ENCODE data around the gene ZNF223.

Gene ZNF223

DNA sequence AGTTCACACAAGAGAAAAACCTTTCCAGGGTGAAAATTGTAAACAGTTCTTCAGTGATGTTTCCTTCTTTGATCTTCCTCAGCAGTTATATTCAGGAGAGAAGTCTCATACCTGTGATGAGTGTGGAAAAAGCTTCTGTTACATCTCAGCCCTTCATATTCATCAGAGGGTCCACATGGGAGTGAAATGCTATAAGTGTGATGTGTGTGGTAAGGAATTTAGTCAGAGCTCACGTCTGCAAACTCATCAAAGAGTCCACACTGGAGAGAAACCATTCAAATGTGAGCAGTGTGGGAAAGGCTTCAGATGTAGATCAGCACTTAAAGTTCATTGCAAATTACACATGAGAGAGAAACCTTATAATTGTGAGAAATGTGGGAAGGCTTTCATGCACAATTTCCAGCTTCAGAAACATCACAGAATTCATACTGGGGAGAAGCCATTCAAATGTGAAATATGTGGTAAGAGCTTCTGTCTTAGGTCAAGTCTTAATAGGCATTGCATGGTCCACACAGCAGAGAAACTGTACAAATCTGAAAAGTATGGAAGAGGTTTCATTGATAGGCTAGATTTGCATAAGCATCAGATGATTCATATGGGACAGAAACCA is 19.7 kb upstream of the ZNF223 start:
- peaks cover 8% of the 10 kb centered on the region for H3K4me1 Mint-ChIP-seq
- ATAC-seq (replicated peaks; ENCODE audit: extremely low read depth, poor library complexity, severe bottlenecking) (no peak), DNase-seq (ENCODE audit: low spot score in 2 of 2) (no peak)
- H3K36me3 Mint-ChIP-seq (ENCODE audit: insufficient read depth), result peaks cover 20% of the 10 kb centered on the region
- no peak overlapping the region for H3K4me3 Mint-ChIP-seq
- no peak overlapping the region for H3K27ac Mint-ChIP-seq (ENCODE audit: low read depth)
- H3K9me3 Mint-ChIP-seq, result peaks cover 43% of the 10 kb centered on the region
- H3K27me3 Mint-ChIP-seq, result no peaks in the 10 kb centered on the region

GRCh38 chr19:44042147-44042546 is 9.7 kb upstream of the ZNF223 start:
- no peak for ATAC-seq (replicated peaks; ENCODE audit: extremely low read depth, poor library complexity, severe bottlenecking)
- H3K27me3 Mint-ChIP-seq, result peaks cover 25% of the 10 kb centered on the region
- H3K27ac Mint-ChIP-seq (ENCODE audit: low read depth), result no peak overlapping the region
- peaks cover 24% of the 10 kb centered on the region for H3K9me3 Mint-ChIP-seq
- DNase-seq (ENCODE audit: low spot score in 2 of 2), result no peak
- no peak overlapping the region for H3K4me3 Mint-ChIP-seq
- no peaks in the 10 kb centered on the region for H3K36me3 Mint-ChIP-seq (ENCODE audit: insufficient read depth)
- H3K4me1 Mint-ChIP-seq, result no peaks in the 10 kb centered on the region

- Mint-ChIP-seq H3K27ac (ENCODE audit: low read depth) (no peak overlapping the region), H3K4me3 (peak overlapping the region; percentile 86)
These were observed 841 bp upstream of the ZNF223 start for GRCh38 chr19:44050740-44051649.

GRCh38 chr19:44055870-44056269 is 4.0 kb downstream of the ZNF223 start:
- Mint-ChIP-seq H3K27ac (ENCODE audit: low read depth) (no peak overlapping the region), H3K4me3 (no peak overlapping the region), H3K27me3 (peaks cover 30% of the 10 kb centered on the region), H3K9me3 (peaks cover 14% of the 10 kb centered on the region), H3K36me3 (ENCODE audit: insufficient read depth) (peaks cover 3% of the 10 kb centered on the region), H3K4me1 (peaks cover 8% of the 10 kb centered on the region)
- ATAC-seq (replicated peaks; ENCODE audit: extremely low read depth, poor library complexity, severe bottlenecking), result no peak
- DNase-seq (ENCODE audit: low spot score in 2 of 2), result no peak

More at GRCh38 chr19:44050740-44051649, 841 bp upstream of the ZNF223 start:
- Mint-ChIP-seq H3K9me3 (peaks cover 17% of the 10 kb centered on the region), H3K4me1 (peaks cover 11% of the 10 kb centered on the region), H3K36me3 (ENCODE audit: insufficient read depth) (peaks cover 3% of the 10 kb centered on the region), H3K27me3 (peaks cover 58% of the 10 kb centered on the region)
- no peak for ATAC-seq (replicated peaks; ENCODE audit: extremely low read depth, poor library complexity, severe bottlenecking)
- DNase-seq (ENCODE audit: low spot score in 2 of 2), result no peak

GRCh38 chr19:44059229-44059628 is 7.4 kb downstream of the ZNF223 start:
- no peak overlapping the region for H3K27ac Mint-ChIP-seq (ENCODE audit: low read depth)
- ATAC-seq (replicated peaks; ENCODE audit: extremely low read depth, poor library complexity, severe bottlenecking), result no peak
- no peak overlapping the region for H3K4me3 Mint-ChIP-seq
- H3K4me1 Mint-ChIP-seq, result no peaks in the 10 kb centered on the region
- H3K9me3 Mint-ChIP-seq, result peaks cover 8% of the 10 kb centered on the region
- peaks cover 1% of the 10 kb centered on the region for H3K36me3 Mint-ChIP-seq (ENCODE audit: insufficient read depth)
- H3K27me3 Mint-ChIP-seq, result peaks cover 8% of the 10 kb centered on the region
- no peak for DNase-seq (ENCODE audit: low spot score in 2 of 2)

- ATAC-seq (replicated peaks; ENCODE audit: extremely low read depth, poor library complexity, severe bottlenecking) (no peak), DNase-seq (ENCODE audit: low spot score in 2 of 2) (no peak)
- Mint-ChIP-seq H3K9me3 (peaks cover 1% of the 10 kb centered on the region), H3K36me3 (ENCODE audit: insufficient read depth) (peaks cover 1% of the 10 kb centered on the region), H3K4me1 (no peaks in the 10 kb centered on the region), H3K4me3 (no peak overlapping the region), H3K27ac (ENCODE audit: low read depth) (no peak overlapping the region), H3K27me3 (no peaks in the 10 kb centered on the region)
These were observed 9.2 kb downstream of the ZNF223 start for GRCh38 chr19:44061038-44061437.

- no peak for ATAC-seq (replicated peaks; ENCODE audit: extremely low read depth, poor library complexity, severe bottlenecking)
- peaks cover 21% of the 10 kb centered on the region for H3K9me3 Mint-ChIP-seq
- no peak for DNase-seq (ENCODE audit: low spot score in 2 of 2)
- no peak overlapping the region for H3K27ac Mint-ChIP-seq (ENCODE audit: low read depth)
- peaks cover 2% of the 10 kb centered on the region for H3K4me1 Mint-ChIP-seq
- no peak overlapping the region for H3K4me3 Mint-ChIP-seq
- H3K27me3 Mint-ChIP-seq, result no peaks in the 10 kb centered on the region
- peaks cover 2% of the 10 kb centered on the region for H3K36me3 Mint-ChIP-seq (ENCODE audit: insufficient read depth)
These were observed 14.5 kb downstream of the ZNF223 start for GRCh38 chr19:44066305-44066704.

- no peak overlapping the region for H3K4me3 Mint-ChIP-seq
- H3K9me3 Mint-ChIP-seq, result peaks cover 21% of the 10 kb centered on the region
- peaks cover 5% of the 10 kb centered on the region for H3K36me3 Mint-ChIP-seq (ENCODE audit: insufficient read depth)
- no peak overlapping the region for H3K27ac Mint-ChIP-seq (ENCODE audit: low read depth)
- peaks cover 22% of the 10 kb centered on the region for H3K4me1 Mint-ChIP-seq
- H3K27me3 Mint-ChIP-seq, result no peaks in the 10 kb centered on the region
- no peak for ATAC-seq (replicated peaks; ENCODE audit: extremely low read depth, poor library complexity, severe bottlenecking)
- DNase-seq (ENCODE audit: low spot score in 2 of 2), result no peak
These were observed 17.6 kb downstream of the ZNF223 start for GRCh38 chr19:44069415-44069814.

DNA sequence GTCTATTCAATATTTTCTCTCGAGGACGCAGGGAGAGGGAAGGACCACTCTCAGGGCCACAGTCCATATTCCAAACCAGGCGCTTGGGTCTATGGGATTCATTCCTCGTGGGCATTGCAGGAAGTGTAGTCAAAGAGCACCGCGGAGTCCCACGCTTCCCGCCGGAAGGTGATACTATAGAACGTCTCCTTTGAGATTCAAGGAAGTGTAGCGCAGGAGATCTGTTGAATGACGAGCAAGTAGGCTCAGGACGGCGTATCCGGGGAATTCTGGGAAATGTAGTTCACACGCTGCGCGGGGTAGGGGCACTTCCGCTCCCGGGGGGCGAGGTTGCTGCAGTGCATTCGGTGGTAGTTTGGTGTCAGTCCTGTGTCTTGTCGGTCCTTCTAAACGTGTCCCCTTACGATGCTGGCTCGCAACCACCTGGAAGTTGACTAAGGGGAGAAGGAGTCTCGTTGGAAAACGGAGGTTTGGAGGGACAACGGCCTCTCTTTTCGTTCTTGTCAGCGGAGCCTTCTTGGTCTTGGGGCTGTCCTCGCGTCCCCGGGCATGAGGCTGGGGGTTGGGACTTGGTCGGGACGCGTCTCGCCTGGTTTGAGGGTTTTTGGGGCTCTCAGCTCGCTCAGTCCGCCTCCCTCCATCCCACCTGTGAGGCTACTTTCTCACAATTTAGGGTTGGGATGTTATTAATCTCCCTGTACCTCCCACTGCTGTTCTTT is 20.1 kb downstream of the ZNF223 start, which contains the start of gene ZNF284:
TSS of gene ZNF284 (plus strand) at position 336 of the 719 bp plus-strand sequence. CDS start 4,231 bp downstream, outside the sequence.
- Mint-ChIP-seq H3K9me3 (peaks cover 11% of the 10 kb centered on the region), H3K27ac (ENCODE audit: low read depth) (peak within 1 kb of the TSS; percentile 82), H3K4me3 (peak within 1 kb of the TSS; percentile 88), H3K27me3 (no peaks in the 10 kb centered on the region), H3K4me1 (peaks cover 28% of the 10 kb centered on the region), H3K36me3 (ENCODE audit: insufficient read depth) (peaks cover 7% of the 10 kb centered on the region)
- peak; percentile 99 for ATAC-seq (replicated peaks; ENCODE audit: extremely low read depth, poor library complexity, severe bottlenecking)
- DNase-seq (ENCODE audit: low spot score in 2 of 2), result peak; percentile 41 to 71

DNA sequence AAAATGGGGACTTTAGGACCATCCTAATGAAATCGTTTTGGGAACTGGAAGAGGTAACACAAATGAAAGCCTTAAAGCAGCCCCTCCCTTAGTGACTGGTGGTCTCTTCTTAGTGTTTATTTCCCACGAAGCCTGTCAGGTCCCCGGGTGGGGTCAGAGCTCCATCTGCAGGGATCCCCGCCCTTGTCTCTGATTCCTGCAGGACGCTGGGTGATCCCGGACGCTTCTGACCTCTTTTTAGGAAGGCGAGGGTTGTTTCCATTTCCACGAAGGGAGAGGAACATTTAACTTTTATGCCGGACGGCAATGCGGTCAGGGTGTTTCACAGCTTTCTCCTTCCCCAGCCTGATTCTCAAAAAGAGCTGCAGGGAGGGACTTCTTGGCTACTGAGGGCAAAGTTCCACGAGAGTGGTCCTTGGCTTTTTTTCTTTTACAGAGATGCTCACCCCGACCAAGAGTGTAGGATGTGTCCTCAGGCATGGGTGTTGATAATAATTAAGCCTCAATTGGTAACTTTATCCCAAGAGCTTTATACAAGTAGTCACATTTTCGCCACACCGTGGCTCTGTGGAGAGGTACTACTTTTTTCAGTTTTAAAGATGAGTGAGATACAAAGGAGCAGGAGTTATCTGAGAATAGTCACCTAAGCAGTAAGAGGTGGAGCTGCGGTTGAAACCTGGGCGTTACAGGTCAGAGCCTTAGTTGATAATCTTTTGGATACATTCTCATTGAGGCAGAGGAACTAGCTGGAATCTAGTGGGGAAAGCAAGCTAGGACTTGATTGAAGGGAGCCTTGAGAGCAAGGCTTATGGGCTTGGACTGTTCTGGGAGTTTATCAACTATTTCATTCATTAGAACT is 20.9 kb downstream of the ZNF223 start:
- Mint-ChIP-seq H3K27ac (ENCODE audit: low read depth) (peak overlapping the region; percentile 82), H3K27me3 (no peaks in the 10 kb centered on the region), H3K9me3 (peaks cover 6% of the 10 kb centered on the region), H3K4me1 (peaks cover 28% of the 10 kb centered on the region), H3K36me3 (ENCODE audit: insufficient read depth) (peaks cover 6% of the 10 kb centered on the region), H3K4me3 (peak overlapping the region; percentile 88)
- no peak for DNase-seq (ENCODE audit: low spot score in 2 of 2)
- ATAC-seq (replicated peaks; ENCODE audit: extremely low read depth, poor library complexity, severe bottlenecking), result no peak

GRCh38 chr19:44076325-44076724 is 24.5 kb downstream of the ZNF223 start:
- H3K4me3 Mint-ChIP-seq, result no peak overlapping the region
- no peak overlapping the region for H3K27ac Mint-ChIP-seq (ENCODE audit: low read depth)
- DNase-seq (ENCODE audit: low spot score in 2 of 2) (no peak), ATAC-seq (replicated peaks; ENCODE audit: extremely low read depth, poor library complexity, severe bottlenecking) (no peak)
- H3K36me3 Mint-ChIP-seq (ENCODE audit: insufficient read depth), result peaks cover 14% of the 10 kb centered on the region
- no peaks in the 10 kb centered on the region for H3K9me3 Mint-ChIP-seq
- no peaks in the 10 kb centered on the region for H3K27me3 Mint-ChIP-seq
- H3K4me1 Mint-ChIP-seq, result peaks cover 26% of the 10 kb centered on the region

- no peak overlapping the region for H3K4me3 Mint-ChIP-seq
- no peaks in the 10 kb centered on the region for H3K9me3 Mint-ChIP-seq
- no peaks in the 10 kb centered on the region for H3K27me3 Mint-ChIP-seq
These were observed 40.3 kb downstream of the ZNF223 start for GRCh38 chr19:44092108-44092507.

More at GRCh38 chr19:44092108-44092507, 40.3 kb downstream of the ZNF223 start:
- Mint-ChIP-seq H3K4me1 (peaks cover 15% of the 10 kb centered on the region), H3K36me3 (ENCODE audit: insufficient read depth) (peaks cover 5% of the 10 kb centered on the region), H3K27ac (ENCODE audit: low read depth) (no peak overlapping the region)
- no peak for DNase-seq (ENCODE audit: low spot score in 2 of 2)
- no peak for ATAC-seq (replicated peaks; ENCODE audit: extremely low read depth, poor library complexity, severe bottlenecking)
